HepG2 (cell line): ENCODE data around the gene INHA. TPM values are rescaled to one million over a fixed set of nuclear protein-coding genes. Genes with fewer than 3 reads are reported as not detected.

ENCODE experiments used
- BRD4 ChIP-seq: sonication (generic); formaldehyde crosslinking; IDR thresholded peaks from 2 replicates; pipeline ENCODE4 v1.4.0; 2020; ENCODE audit warnings: missing genetic modification reagents
- HNF4G ChIP-seq, 2 experiments: sonication (generic) in 1 of 2; formaldehyde crosslinking in 1 of 2; IDR thresholded peaks; 2 replicates each; pipeline versions ENCODE4 v1.4.0 to v1.6.1; 2011 to 2020; ENCODE audit warnings: borderline replicate concordance in 2 of 2, low read depth in 2 of 2, mild to moderate bottlenecking in 2 of 2, low read length in 1 of 2, missing genetic modification reagents in 1 of 2, moderate library complexity in 1 of 2
- IKZF5 ChIP-seq: IDR thresholded peaks from 2 replicates; pipeline ENCODE4 v1.6.1; 2018; ENCODE audit warnings: missing genetic modification reagents, mild to moderate bottlenecking, missing compliant biosample characterization
- UBTF ChIP-seq: sonication (generic); formaldehyde crosslinking; IDR thresholded peaks from 2 replicates; pipeline ENCODE4 v1.4.0; 2020; ENCODE audit warnings: mild to moderate bottlenecking, missing genetic modification reagents
- ZBED4 ChIP-seq: sonication (generic); formaldehyde crosslinking; IDR thresholded peaks from 2 replicates; pipeline ENCODE4 v1.4.0; 2020; ENCODE audit warnings: missing genetic modification reagents, borderline replicate concordance
- ZBTB46 ChIP-seq: sonication (generic); formaldehyde crosslinking; IDR thresholded peaks from 2 replicates; pipeline ENCODE4 v1.4.0; 2020; ENCODE audit warnings: mild to moderate bottlenecking, missing genetic modification reagents, borderline replicate concordance
- ZBTB7B ChIP-seq: sonication (generic); formaldehyde crosslinking; IDR thresholded peaks from 2 replicates; pipeline ENCODE4 v1.4.0; 2020; ENCODE audit warnings: missing genetic modification reagents
- ZNF407 ChIP-seq: sonication (generic); formaldehyde crosslinking; IDR thresholded peaks from one replicate; pipeline ENCODE4 v1.5.1; 2020; ENCODE audit warnings: mild to moderate bottlenecking, missing genetic modification reagents; ENCODE audit errors: not compliant biosample characterization
- polyA plus RNA-seq, 8 experiments: library from polyadenylated mRNA; depleted of rRNA in 3 of 8; stranded (reverse) in 7 of 8; unstranded in 1 of 8; fragments of >200 nt; fragmentation: Illumina TruSeq in 4 of 8; extraction: Trizol in 4 of 8; gene quantifications; 2 replicates each; pipeline versions ENCODE4 v1.2.1 to v1.2.3, GENCODE V29; 2011 to 2016; ENCODE audit warnings: low read depth in 4 of 8, missing spikeins in 1 of 8, mixed read lengths in 1 of 8; ENCODE audit not compliant: insufficient read depth in 1 of 8
- total RNA-seq, 5 experiments: library from RNA; depleted of rRNA; stranded (reverse); fragments of >200 nt; fragmentation: Illumina TruSeq; extraction: Trizol; gene quantifications; 2 replicates each; pipeline ENCODE4 v1.2.3, GENCODE V29; 2016; ENCODE audit warnings: low read depth in 1 of 5

INHA gene
- total and polyA plus RNA-seq, 2 of the 13 experiments (the other 11 are each of a cell fraction or from before 2014, with no cell fraction given) = 4.1 to 15.2 TPM

GRCh38 chr2:219542931-219543595, 29.0 kb upstream of the INHA start (continued):
- TF ChIP-seq ZNF407 (CRISPR knock-in tag) = peak; percentile 53
- TF ChIP-seq ZBED4 (CRISPR knock-in tag) = peak; percentile 61; the same call in 1 of the 2 replicates
- TF ChIP-seq ZBTB7B (CRISPR knock-in tag) = 0 out of 2 replicates have a peak, but pooled peaks have one; percentile 23
- peak; percentile 84 for TF ChIP-seq UBTF (CRISPR knock-in tag)
- peak; percentile 64; the same call in 1 of the 2 replicates for TF ChIP-seq BRD4
- 0 out of 2 replicates have a peak, but pooled peaks have one; percentile 2 for TF ChIP-seq HNF4G (IDR thresholded peaks at IDR 0.05; ENCODE audit: borderline replicate concordance, low read depth, low read length)
- no peak for TF ChIP-seq HNF4G (CRISPR knock-in tag; IDR thresholded peaks at IDR 0.05; ENCODE audit: borderline replicate concordance, low read depth)
- 0 out of 2 replicates have a peak, but pooled peaks have one; percentile 58 for TF ChIP-seq ZBTB46
- no peak for TF ChIP-seq IKZF5 (CRISPR knock-in tag)
